PC-3 (cell line): ENCODE results near the gene ADRA2B.

Experiments used
- EZH2 ChIP-seq: fragments of 300-600 bp; sonication (generic); IDR thresholded peaks from one replicate; pipeline ENCODE4 v1.6.1; 2017; ENCODE audit warnings: antibody characterized with exemption, mild to moderate bottlenecking, low read length; ENCODE audit not compliant: unreplicated experiment
- EZH2phosphoT487 ChIP-seq: fragments of 300-600 bp; sonication (generic); IDR thresholded peaks from 2 replicates; pipeline ENCODE4 v1.6.1; 2018; ENCODE audit warnings: mild to moderate bottlenecking, antibody characterized with exemption, low read length, borderline replicate concordance
- TF ChIP-seq, protein P1 (sequence below): fragments of 300-600 bp; sonication (generic); conservative IDR thresholded peaks from 2 replicates; pipeline ENCODE4 v1.5.1; 2017; ENCODE audit warnings: antibody characterized with exemption, low read depth, mild to moderate bottlenecking, low read length

DNA sequence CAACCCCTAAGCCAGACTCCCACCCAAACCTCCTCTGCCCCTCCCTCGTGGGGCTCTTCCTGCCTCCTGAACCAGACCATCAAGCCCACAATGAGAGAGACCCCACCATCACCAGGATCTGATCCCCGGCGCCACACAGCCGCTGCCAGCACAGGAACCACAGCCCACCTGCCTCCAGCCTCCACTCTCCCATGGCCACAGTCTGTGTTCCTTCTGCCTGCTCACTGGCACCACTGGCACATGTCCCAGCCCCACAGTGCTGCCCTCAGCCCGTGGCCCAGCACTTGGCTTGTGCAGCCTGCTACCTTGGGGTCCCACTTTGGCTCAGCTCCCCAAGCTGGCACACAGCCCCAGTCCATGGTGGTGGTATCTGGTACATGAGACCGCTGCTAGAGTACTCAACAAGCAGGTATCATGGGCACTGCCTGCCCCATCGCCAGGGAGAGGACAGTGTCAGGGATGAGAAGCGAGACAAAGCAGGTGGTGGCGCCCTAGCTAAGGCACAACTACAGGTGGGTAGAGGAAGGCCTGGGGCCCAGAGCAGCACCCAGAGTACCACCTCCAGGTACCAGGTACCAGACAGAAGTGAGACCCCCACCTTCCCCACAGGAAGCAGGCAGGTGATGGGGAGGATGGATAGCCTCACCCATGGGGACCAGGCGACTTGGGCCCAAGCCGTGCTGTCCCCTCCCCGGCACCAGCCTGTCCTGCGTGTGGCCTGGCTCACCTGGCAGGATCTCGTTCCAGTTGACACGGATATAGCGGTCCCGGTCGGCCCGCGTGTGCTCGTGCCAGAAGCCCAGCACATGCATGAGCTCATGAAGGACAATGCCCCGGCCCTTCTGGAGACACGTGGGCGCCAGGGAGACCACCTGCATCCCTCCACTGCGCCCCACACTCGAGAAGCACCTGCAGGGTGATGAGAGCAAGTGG, 15.7 kb upstream of the ADRA2B start:
- TF ChIP-seq, protein P1, sequence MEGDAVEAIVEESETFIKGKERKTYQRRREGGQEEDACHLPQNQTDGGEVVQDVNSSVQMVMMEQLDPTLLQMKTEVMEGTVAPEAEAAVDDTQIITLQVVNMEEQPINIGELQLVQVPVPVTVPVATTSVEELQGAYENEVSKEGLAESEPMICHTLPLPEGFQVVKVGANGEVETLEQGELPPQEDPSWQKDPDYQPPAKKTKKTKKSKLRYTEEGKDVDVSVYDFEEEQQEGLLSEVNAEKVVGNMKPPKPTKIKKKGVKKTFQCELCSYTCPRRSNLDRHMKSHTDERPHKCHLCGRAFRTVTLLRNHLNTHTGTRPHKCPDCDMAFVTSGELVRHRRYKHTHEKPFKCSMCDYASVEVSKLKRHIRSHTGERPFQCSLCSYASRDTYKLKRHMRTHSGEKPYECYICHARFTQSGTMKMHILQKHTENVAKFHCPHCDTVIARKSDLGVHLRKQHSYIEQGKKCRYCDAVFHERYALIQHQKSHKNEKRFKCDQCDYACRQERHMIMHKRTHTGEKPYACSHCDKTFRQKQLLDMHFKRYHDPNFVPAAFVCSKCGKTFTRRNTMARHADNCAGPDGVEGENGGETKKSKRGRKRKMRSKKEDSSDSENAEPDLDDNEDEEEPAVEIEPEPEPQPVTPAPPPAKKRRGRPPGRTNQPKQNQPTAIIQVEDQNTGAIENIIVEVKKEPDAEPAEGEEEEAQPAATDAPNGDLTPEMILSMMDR: no peak
- TF ChIP-seq EZH2phosphoT487: no peak
- TF ChIP-seq EZH2: no peak
